Stimulated activated CD8-positive, alpha-beta memory T cell treated with anti-CD3 and anti-CD28 coated beads, Interleukin-7, amount 100 ng/mL, for 48 hours (primary cell): ENCODE results near the gene KHK.

ENCODE experiments used
- DNase-seq, 2 donors: peaks; one replicate each; pipeline ENCODE4 v3.0.0-alpha.2; 2020; ENCODE audit warnings: low read depth in 1 of 2; ENCODE audit errors: extremely low read depth in 1 of 2

The KHK gene

DNA sequence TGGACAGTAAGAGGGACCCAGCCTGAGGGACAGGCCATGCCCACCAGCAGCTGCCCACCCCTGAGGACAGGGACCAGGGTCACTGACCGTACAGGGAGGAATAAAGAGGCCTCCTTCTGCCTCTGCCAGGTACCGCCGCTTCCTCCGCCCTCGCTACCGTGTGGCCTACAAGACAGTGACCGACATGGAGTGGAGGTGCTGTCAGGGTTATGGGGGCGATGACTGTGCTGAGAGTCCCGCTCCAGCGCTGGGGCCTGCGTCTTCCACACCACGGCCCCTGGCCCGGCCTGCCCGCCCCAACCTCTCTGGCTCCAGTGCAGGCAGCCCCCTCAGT lies 6.0 kb upstream of the KHK start:
- DNase-seq = no peak

DNA sequence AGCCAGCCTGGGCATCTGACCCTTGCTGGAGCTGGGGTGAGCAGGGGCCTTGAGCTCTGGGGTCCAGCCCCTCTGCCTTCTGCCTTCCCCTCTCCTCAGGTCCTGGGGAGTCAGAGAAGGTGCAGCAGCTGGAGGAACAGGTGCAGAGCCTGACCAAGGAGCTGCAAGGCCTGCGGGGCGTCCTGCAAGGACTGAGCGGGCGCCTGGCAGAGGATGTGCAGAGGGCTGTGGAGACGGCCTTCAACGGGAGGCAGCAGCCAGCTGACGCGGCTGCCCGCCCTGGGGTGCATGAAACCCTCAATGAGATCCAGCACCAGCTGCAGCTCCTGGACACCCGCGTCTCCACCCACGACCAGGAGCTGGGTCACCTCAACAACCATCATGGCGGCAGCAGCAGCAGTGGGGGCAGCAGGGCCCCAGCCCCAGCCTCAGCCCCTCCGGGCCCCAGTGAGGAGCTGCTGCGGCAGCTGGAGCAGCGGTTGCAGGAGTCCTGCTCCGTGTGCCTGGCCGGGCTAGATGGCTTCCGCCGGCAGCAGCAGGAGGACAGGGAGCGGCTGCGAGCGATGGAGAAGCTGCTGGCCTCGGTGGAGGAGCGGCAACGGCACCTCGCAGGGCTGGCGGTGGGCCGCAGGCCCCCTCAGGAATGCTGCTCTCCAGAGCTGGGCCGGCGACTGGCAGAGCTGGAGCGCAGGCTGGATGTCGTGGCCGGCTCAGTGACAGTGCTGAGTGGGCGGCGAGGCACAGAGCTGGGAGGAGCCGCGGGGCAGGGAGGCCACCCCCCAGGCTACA lies 4.4 kb upstream of the KHK start:
- DNase-seq = no peak

DNA sequence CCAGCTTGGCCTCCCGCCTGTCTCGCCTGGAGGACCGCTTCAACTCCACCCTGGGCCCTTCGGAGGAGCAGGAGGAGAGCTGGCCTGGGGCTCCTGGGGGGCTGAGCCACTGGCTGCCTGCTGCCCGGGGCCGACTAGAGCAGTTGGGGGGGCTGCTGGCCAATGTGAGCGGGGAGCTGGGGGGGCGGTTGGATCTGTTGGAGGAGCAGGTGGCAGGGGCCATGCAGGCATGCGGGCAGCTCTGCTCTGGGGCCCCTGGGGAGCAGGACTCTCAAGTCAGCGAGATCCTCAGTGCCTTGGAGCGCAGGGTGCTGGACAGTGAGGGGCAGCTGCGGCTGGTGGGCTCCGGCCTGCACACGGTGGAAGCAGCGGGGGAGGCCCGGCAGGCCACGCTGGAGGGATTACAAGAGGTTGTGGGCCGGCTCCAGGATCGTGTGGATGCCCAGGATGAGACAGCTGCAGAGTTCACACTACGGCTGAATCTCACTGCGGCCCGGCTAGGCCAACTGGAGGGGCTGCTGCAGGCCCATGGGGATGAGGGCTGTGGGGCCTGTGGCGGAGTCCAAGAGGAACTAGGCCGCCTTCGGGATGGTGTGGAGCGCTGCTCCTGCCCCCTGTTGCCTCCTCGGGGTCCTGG lies 3.7 kb upstream of the KHK start:
- DNase-seq = no peak

DNA sequence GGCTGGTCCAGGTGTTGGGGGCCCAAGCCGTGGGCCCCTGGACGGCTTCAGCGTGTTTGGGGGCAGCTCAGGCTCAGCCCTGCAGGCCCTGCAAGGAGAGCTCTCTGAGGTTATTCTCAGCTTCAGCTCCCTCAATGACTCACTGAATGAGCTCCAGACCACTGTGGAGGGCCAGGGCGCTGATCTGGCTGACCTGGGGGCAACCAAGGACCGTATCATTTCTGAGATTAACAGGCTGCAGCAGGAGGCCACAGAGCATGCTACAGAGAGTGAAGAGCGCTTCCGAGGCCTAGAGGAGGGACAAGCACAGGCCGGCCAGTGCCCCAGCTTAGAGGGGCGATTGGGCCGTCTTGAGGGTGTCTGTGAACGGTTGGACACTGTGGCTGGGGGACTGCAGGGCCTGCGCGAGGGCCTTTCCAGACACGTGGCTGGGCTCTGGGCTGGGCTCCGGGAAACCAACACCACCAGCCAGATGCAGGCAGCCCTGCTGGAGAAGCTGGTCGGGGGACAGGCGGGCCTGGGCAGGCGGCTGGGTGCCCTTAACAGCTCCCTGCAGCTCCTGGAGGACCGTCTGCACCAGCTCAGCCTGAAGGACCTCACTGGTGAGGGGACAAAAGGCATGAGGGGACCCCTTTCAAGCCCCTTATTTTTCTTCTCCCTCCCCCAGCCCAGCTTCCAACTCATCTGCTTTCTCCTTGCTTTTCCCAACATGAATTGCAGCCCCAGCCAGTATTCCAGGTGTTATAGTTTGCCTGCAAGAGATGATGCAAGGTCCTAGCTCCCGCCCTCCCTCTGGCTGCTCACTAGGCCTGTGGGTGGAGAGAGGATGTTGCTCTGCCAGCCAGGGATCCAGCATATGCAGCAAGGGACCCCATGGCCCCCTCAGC lies 2.9 kb upstream of the KHK start:
- no peak for DNase-seq

DNA sequence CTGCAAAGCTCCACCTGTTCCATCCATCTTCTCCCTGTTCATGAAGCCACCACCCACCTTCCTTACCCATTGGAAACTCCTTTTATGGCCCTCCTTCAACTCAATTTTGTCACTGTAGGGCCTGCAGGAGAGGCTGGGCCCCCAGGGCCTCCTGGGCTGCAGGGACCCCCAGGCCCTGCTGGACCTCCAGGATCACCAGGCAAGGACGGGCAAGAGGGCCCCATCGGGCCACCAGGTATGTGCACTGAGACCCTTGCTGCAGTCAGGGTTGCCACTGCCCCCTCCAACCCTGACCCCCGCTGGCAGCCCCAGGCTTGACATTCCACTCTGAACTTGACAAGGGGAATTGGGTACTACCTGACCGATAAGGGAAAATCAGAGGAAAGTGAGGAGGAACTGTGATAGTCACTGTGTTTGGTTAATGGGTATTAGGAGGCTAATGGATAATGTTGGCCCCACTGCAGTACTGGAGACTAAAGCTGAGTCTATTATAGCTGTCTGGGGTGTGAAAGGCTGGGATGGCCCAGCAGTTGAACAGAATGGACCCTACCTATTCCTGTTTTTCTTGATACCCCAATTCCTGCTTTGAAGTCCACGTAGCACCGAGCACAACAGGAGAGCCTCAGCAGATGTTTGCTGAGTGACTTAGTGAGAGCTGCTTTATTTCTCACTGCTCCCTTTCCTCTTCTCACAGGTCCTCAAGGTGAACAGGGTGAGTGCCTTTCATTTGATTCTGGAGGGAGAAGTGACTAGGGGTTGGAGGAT lies 2.1 kb upstream of the KHK start:
- no peak for DNase-seq

DNA sequence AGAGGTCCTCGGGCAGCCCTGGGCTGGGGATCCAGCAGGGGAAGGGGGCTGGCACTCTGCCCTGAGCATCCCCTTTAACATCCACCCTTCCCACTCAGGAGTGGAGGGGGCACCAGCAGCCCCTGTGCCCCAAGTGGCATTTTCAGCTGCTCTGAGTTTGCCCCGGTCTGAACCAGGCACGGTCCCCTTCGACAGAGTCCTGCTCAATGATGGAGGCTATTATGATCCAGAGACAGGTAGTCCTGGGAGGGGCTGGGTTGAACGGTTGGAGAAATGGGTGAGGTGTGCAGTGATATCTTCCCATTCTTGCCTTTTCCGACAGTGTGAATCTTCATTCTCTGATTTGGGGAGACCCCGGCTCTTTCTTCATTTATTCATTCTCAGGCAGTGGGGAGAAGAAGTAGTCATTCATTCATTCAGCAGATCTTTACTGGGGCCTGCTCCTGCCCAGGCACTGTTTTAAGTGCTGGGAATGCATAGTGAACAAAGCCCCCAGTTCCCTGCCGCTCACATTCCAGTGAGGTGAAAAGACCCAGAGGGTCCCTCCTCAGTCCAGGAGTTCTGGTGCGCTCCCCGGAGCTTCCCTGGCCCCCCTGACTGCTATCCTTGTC lies 1.4 kb upstream of the KHK start:
- no peak for DNase-seq

DNA sequence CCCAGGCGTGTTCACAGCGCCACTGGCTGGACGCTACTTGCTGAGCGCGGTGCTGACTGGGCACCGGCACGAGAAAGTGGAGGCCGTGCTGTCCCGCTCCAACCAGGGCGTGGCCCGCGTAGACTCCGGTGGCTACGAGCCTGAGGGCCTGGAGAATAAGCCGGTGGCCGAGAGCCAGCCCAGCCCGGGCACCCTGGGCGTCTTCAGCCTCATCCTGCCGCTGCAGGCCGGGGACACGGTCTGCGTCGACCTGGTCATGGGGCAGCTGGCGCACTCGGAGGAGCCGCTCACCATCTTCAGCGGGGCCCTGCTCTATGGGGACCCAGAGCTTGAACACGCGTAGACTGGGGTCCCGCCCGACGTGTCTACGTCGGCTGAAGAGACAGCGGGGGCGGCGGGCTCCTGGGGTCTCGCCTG lies 891 bp upstream of the KHK start:
- peak in 1 of 2 donors; percentile 11 for DNase-seq

DNA sequence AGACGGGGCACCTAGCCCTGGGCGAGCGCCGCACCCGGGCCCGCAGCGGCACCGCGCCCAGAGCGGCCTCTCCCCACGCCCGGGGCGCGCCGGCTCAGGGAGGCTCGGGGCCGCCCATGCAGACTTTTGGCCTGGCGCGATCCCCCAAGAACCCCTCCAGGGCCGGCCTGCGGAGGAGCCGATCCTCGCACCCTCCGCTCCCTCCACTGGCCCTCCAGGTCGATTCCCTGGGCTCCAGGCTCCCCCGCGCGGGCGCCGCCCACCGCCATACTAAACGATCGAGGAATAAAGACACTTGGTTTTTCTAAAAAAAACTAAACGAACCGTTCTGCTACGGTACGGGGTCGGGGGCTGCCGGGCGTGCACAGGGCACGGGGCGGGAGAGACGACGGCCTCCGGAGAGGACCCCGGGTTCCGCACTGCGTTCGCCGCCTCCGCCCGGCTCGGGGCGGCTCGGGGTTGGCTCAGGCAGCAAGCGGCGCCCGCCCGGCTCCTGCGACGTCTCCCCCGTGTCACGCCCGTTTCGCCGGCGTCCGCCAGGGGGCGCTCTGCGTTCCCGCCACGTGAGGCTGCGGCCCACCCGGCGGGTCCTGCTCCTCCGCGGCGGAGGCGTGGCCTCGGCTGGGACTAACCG lies 365 bp upstream of the KHK start:
- DNase-seq = peak; percentile 91 to 99

DNA sequence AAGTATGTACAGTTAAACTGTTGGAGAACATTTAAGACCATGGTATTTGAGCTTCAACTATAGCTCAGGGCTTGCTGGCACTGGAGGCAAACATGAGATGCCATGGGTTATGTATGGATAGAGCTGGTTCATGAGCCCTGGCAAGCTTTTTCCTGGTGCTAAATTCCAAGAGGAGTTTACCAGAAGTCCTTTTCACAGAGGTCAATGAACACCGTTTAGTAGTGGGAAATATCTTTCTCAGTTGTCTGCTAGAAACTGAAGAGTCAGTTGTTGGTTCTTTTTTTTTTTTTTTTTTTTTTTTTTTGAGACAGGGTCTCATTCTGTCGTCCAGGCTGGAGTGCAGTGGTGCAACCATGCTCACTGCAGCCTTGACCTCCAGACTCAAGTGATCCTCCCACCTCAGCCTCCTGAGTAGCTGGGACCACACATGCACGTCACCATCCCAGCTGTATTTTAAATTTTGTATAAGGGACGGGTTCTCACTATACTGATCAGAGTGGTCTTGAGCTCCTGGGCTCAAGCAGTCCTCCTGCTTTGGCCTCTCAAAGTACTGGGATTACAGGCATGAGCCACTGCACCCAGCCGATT lies 1.3 kb downstream of the KHK start:
- no peak for DNase-seq

DNA sequence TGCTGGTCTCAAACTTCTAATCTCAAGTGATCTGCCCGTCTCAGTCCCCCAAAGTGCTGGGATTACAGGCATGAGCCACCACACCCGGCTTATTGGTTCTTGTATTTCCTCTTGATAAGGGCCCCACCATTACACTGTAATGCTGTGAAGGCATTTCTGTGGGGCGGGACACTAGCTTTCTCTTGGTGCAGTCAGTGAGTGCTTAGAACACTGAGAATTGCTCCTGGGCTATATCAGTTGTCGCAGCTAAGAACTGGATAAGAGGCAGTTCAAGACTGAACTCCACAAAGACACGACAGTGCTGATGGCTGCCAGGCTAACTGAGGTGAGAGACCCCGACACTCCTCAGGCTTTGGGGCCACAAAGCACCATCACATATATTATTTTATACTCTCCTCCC lies 2.1 kb downstream of the KHK start:
- DNase-seq = no peak

DNA sequence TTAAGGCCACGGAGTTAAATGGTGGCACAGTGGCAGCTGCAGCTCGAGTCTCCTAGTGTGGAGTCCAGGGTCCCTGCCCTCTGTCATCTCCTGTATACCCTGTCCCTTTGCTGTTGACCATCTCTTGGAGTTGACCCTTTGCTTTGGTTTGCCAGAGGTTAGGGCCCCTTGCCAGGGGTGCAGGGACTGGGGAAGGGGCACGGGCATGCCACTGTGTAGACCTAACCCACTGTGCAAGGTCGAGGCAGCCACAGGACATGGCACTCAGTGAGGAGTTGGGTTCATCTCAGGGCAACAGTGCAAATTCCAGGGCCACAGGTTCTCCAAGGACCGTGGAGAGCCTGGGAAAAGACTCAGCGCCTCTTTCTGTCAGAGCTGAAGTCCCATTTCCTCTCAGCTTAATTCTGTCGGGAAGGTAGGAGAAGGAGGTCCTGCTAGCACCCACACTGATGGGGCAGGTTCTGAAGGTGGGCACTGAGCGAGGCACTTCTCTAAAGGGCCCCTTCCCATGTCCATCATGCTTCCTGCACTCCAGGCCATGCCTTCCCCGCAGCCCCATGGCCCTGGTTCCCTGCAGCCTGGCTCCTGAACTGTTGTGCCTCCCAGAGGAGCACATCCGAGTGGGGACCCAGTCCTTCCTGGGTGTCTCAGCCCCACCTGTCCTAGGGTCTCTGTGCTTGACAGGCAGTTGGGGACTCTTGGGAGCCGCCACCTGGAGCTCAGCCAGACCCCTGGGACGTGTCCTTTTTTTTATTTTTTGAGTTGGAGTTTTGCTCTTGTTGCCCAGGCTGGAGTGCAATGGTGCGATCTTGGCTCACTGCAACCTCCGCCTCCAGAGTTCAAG lies 2.8 kb downstream of the KHK start:
- no peak for DNase-seq

DNA sequence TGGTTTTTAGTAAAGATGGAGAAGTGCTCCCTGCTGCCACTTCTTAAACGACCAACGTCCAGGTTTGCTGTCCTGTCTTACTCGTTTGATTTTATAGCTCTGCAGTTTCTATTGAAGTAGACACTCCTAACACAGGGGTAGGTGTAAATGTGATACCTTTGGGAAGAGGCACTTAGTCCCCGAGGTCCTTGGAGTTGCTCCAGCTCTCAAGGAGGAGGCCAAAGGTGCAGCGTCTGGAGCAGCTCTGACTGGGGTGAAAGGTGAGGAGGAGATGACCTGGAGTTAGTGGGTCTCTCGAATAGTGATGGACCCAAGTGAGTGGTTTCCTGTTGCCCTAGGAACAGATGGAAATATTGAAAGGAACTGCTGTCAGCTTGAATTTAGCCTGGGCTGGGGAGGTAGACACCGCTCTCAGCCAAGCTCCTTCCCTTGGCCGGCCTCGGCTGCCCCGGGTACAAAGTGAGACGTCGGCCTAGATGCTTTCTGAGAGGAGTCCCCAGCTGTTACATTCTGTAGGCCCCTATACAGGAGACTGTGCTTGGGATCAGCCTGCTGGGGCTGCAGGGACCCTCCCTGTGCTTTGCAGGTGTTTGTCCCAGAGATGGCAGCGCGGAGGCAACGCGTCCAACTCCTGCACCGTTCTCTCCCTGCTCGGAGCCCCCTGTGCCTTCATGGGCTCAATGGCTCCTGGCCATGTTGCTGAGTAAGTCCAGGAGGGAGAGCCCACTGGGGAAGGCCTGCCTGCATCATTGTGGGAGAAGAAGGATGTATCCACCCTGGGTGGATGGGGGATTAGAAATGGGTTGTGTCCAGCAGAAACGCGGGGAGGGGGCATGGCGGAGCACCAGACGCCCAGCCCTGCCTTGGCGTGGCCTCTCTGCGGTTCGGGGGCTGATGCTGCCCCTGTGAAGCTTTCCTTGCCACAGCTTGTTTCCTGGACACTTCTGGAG lies 5.4 kb downstream of the KHK start:
- no peak for DNase-seq

DNA sequence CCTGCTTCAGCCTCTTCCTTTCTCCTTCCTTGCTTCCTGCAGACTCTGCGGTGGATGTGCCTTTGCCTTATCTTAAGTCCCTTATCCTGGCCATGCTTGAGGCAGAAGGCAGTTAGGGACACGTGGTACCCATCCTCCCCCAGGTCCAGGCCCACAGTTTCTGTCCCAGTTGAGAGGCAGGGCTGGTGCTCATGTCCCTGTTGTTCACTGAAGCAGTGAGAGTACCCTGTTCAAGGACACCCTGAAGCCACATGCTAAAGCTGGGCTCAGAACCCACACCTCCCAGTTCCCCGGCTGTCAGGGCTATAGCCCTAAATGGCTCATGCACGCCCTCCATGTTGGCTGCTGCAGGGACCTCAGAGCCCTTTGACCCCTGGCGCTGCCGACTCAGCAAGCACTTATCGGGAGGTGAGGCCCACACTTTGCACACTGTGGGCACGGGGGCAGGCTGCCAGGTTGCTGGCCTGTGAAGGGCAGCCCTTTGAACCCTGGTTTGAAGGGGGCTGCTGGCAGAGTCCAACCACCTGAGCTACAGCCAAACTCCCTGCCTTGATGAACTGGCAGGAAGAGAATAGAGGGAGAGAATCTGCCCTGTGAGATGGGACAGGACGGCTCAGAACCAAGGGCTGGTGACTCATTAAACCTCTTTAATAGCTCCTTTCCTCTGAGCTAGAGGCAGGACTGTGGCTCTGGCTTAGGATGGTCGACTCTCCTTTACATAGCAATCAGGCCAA lies 6.3 kb downstream of the KHK start:
- no peak for DNase-seq

DNA sequence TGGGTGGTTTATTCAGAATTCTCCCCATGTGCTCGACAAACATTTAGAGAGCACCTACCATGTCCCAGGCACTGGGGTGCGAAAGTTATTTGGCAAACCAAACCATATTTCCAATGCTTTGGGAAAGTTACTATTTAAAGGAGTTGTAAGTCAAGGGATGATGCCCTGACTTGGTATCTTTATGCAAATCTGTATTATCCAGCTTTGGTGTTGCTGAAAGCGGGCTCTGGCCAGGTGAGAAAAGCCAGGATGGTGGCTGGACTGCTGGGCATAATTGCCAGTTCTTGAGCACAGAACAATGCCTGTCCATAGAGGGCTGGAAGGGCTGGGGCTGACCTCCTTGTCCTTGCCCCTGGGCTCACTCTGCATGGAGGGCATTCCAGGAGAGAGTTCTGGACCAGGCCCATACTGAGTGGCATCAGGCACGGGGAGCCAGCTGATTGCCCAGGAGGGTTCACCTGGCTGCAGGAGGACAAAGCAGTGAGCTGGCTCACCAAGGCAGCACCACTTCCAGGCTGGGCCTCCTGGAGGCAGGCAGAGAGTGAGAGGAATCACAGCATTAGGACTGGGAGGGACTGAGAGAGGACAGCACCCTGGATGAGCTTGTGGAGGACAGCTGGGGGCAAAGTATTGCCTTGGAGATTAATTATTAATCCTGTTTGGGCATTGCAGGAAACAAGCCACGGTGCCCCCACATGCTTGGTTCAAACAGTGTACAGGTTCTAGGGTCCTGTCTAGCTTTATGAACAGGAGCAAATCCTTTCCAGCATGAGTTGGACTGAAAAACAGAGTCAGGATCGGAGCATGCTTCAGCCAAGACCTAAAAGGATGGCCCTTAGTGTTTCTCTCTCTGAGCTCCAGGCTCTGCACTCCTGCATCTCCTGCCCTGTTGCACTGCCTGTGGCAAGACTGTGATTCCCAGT lies 7.1 kb downstream of the KHK start:
- DNase-seq = no peak

DNA sequence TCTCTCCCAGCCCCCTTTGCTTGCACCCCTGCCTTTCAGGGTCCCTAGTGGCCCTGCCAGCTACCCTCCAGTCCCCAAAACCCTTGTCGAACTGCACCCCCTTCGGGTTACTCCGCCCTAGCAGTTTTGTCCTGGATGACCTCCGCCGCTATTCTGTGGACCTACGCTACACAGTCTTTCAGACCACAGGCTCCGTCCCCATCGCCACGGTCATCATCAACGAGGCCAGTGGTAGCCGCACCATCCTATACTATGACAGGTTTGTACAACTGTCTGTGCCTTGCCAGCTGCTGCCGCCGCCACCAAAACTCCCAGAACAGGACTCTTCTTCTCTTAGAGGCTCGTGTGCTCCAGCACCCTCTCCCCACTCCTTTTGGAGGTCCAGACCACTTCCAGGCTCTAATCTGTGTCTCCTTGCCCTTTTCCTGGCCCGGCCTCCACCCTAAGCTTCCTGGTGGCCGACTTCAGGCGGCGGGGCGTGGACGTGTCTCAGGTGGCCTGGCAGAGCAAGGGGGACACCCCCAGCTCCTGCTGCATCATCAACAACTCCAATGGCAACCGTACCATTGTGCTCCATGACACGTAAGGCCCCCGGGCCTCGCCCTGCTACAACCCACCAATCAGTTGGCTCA lies 7.9 kb downstream of the KHK start:
- no peak for DNase-seq

DNA sequence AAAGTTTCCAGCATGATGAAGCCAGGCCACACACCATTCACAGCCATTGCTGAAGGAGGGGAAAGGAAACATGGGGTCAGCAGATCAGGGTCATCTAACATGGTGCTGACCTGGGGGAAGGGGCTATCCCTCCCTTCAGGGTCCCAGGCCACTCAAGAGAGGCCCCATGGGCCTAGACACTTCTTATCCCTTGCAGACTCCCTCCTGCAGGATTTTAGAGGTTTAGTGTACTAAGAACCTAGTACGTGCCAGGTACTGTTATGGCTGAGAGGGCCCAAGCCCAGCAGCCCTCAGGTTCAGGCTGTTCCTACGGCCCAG lies 8.8 kb downstream of the KHK start:
- no peak for DNase-seq
